ENCODE data around the gene ARIH2. TPM values are rescaled to one million over a fixed set of nuclear protein-coding genes. Genes with fewer than 3 reads are reported as not detected.

The ARIH2 gene
- total and polyA plus RNA-seq, 9 of the 15 experiments (the other 6 are each of a cell fraction or from before 2014, with no cell fraction given): 27.0 to 120 (median 108) TPM

- TF ChIP-seq PRDM10 (IDR thresholded peaks at IDR 0.05; ENCODE audit: partially characterized antibody): peak; percentile 9
- no peak for TF ChIP-seq ZNF23 (CRISPR knock-in tag; IDR thresholded peaks at IDR 0.05)
- peak; percentile 73 to 76; a peak in 2 of 4 replicates for TF ChIP-seq SIN3A (IDR thresholded peaks at IDR 0.05; ENCODE audit: borderline replicate concordance in 2 of 2, control insufficient read depth in 1 of 2, low read depth in 2 of 2, low read length in 2 of 2)
- no peak for TF ChIP-seq PPARD (CRISPR knock-in tag; IDR thresholded peaks at IDR 0.05)
- TF ChIP-seq BHLHE40 (IDR thresholded peaks at IDR 0.05; ENCODE audit: low read length): peak; percentile 33; the same call in 1 of the 2 replicates
- TF ChIP-seq PRMT5 (CRISPR knock-in tag; IDR thresholded peaks at IDR 0.05): no peak
- peak; percentile 86 for TF ChIP-seq PHB (CRISPR knock-in tag; IDR thresholded peaks at IDR 0.05)
- TF ChIP-seq ARID2 (IDR thresholded peaks at IDR 0.05): no peak
- peak; percentile 31 for TF ChIP-seq CTCFL (IDR thresholded peaks at IDR 0.05; ENCODE audit: borderline replicate concordance, insufficient read depth, low read depth, low read length, poor library complexity, severe bottlenecking)
- TF ChIP-seq EWSR1 (IDR thresholded peaks at IDR 0.05; ENCODE audit: borderline replicate concordance, low read depth, partially characterized antibody): no peak
- TF ChIP-seq KDM5B (IDR thresholded peaks at IDR 0.05; ENCODE audit: insufficient replicate concordance, low read depth, low read length): peak; percentile 99
- 0 out of 2 replicates have a peak, but pooled peaks have one; percentile 56 for TF ChIP-seq HDAC6 (IDR thresholded peaks at IDR 0.05; ENCODE audit: low read depth, low read length)
- no peak for TF ChIP-seq DEAF1 (CRISPR knock-in tag; IDR thresholded peaks at IDR 0.05)
- TF ChIP-seq TBL1XR1 (IDR thresholded peaks at IDR 0.05; ENCODE audit: low read length in 2 of 2): peak in 1 of 2 experiments; percentile 64; a peak in 2 of 4 replicates
- 0 out of 2 replicates have a peak, but pooled peaks have one; percentile 35 for TF ChIP-seq TAF7 (tag; IDR thresholded peaks at IDR 0.05)
- peak; percentile 25 for TF ChIP-seq ZFP36 (IDR thresholded peaks at IDR 0.05; ENCODE audit: low read depth, low read length, partially characterized antibody)
- TF ChIP-seq STAG1 (CRISPR knock-in tag; IDR thresholded peaks at IDR 0.05; ENCODE audit: borderline replicate concordance): no peak
- TF ChIP-seq NCOR1 (IDR thresholded peaks at IDR 0.05): peak; percentile 35; the same call in 1 of the 2 replicates
- TF ChIP-seq SMAD4 (CRISPR knock-in tag; conservative IDR thresholded peaks at IDR 0.05): peak; percentile 85
- TF ChIP-seq ZNF431 (CRISPR knock-in tag; IDR thresholded peaks at IDR 0.05): no peak
Observed at GRCh38 chr3:49028673-49029562, 110.3 kb downstream of the ARIH2 start, which contains the start of gene IMPDH2 (continued).
